ENCODE data around the gene TBC1D1.

- TF ChIP-seq EZH2 (IDR thresholded peaks at IDR 0.05; ENCODE audit: low read length) (no peak), CTCF (optimal IDR thresholded peaks at IDR 0.05 in 1 of 3, IDR thresholded peaks at IDR 0.05 in 1 of 3, conservative IDR thresholded peaks at IDR 0.05 in 1 of 3; ENCODE audit: extremely low read depth in 1 of 3, insufficient read depth in 2 of 3, low read length in 3 of 3) (no peak)
Observed at GRCh38 chr4:37895271-37895670, 4.4 kb downstream of the TBC1D1 start.

Data from keratinocyte (primary cell).